OCI-LY7 (cell line): ENCODE measurements around the gene ST6GAL1. TPM values are rescaled to one million over a fixed set of nuclear protein-coding genes. Genes with fewer than 3 reads are reported as not detected.

Source experiments
- BruUV-seq: library from RNA; stranded (reverse); fragments of 400-500 nt; replicated peaks from 2 replicates; lab custom pipeline; 2021; lab: Mats Ljungman, UMichigan
- CTCF ChIA-PET: fragments of 300-600 bp; sonication (Branson Sonifier 250); formaldehyde crosslinking; loops from one replicate; lab custom pipeline; 2022; ENCODE audit warnings: antibody characterized with exemption; ENCODE audit not compliant: unreplicated experiment; lab: Charles Lee
- POLR2A ChIA-PET: fragments of 300-600 bp; sonication (Branson Sonifier 250); formaldehyde crosslinking; loops from one replicate; lab custom pipeline; 2022; ENCODE audit warnings: antibody characterized with exemption; lab: Charles Lee
- DNase-seq: peaks from one replicate; pipeline ENCODE4 v3.0.0-alpha.2; 2015; ENCODE audit warnings: low spot score
- H2AFZ ChIP-seq: fragments of 200-600 bp; sonication (generic), shearing (Covaris generic); 2 replicates; pipeline ENCODE4 v1.6.1; 2014; ENCODE audit warnings: mild to moderate bottlenecking, antibody characterized with exemption, low read length, moderate library complexity
- H3K27ac ChIP-seq: fragments of 200-600 bp; sonication (generic); 2 replicates; pipeline ENCODE4 v1.5.1; 2014; ENCODE audit warnings: mixed run types, low read depth, mild to moderate bottlenecking, moderate library complexity, low read length, inconsistent platforms; ENCODE audit not compliant: poor library complexity, severe bottlenecking
- H3K36me3 ChIP-seq: fragments of 200-600 bp; sonication (generic); 2 replicates; pipeline ENCODE4 v1.6.1; 2014; ENCODE audit warnings: mild to moderate bottlenecking, antibody characterized with exemption, low read length, moderate library complexity, mixed read lengths; ENCODE audit not compliant: insufficient read depth
- H3K4me1 ChIP-seq: fragments of 200-600 bp; sonication (generic); 2 replicates; pipeline ENCODE4 v1.5.1; 2014; ENCODE audit warnings: mild to moderate bottlenecking, low read length; ENCODE audit not compliant: insufficient read depth, poor library complexity, severe bottlenecking
- H3K4me2 ChIP-seq: fragments of 200-600 bp; sonication (generic); 2 replicates; pipeline ENCODE4 v1.6.1; 2014; ENCODE audit warnings: mild to moderate bottlenecking, low read length
- H3K4me3 ChIP-seq: fragments of 200-600 bp; sonication (generic); 2 replicates; pipeline ENCODE4 v1.5.1; 2014; ENCODE audit warnings: mild to moderate bottlenecking, low read depth, low read length; ENCODE audit not compliant: poor library complexity, severe bottlenecking
- H3K79me2 ChIP-seq: fragments of 200-600 bp; sonication (generic); 2 replicates; pipeline ENCODE4 v1.6.1; 2016; ENCODE audit warnings: low read depth, mild to moderate bottlenecking, low read length, moderate library complexity, mixed read lengths; ENCODE audit not compliant: insufficient read depth
- H3K9me2 ChIP-seq: fragments of 200-600 bp; sonication (generic); 2 replicates; pipeline ENCODE4 v1.6.1; 2016; ENCODE audit warnings: mild to moderate bottlenecking, low read length, mixed read lengths; ENCODE audit not compliant: insufficient read depth
- H3K9me3 ChIP-seq: fragments of 200-600 bp; sonication (generic); 2 replicates; pipeline ENCODE4 v1.6.1; 2014; ENCODE audit warnings: mild to moderate bottlenecking, mixed run types, low read length, mixed read lengths
- H4K20me1 ChIP-seq: fragments of 200-600 bp; sonication (generic); 2 replicates; pipeline ENCODE4 v1.6.1; 2014; ENCODE audit warnings: mild to moderate bottlenecking, antibody characterized with exemption, low read length, moderate library complexity, mixed read lengths; ENCODE audit not compliant: insufficient read depth
- EZH2phosphoT487 ChIP-seq: fragments of 200-600 bp; sonication (generic); IDR thresholded peaks from 2 replicates; pipeline ENCODE4 v1.6.1; 2018; ENCODE audit warnings: low read depth, borderline replicate concordance, mild to moderate bottlenecking, mixed run types, antibody characterized with exemption, low read length, moderate library complexity, mixed read lengths
- intact Hi-C: fragments of 100-400 bp; cut with micrococcal nuclease; formaldehyde crosslinking; loops from one replicate; pipeline ENCODE4 v1.10.0; 2022; ENCODE audit not compliant: unreplicated experiment
- total RNA-seq, 2 experiments: library from RNA; depleted of rRNA in 1 of 2; stranded (reverse); fragments of >200 nt in 1 of 2; shearing (Covaris generic) in 1 of 2; gene quantifications; 2 replicates each; pipeline ENCODE4 v1.2.3, GENCODE V29; 2014 to 2022
- TF ChIP-seq, protein P1 (sequence below): fragments of 200-600 bp; sonication (generic); conservative IDR thresholded peaks from 2 replicates; pipeline ENCODE4 v1.5.1; 2014; ENCODE audit warnings: mild to moderate bottlenecking, antibody characterized with exemption, low read length, moderate library complexity, mixed read lengths

Gene ST6GAL1
- total RNA-seq, 2 experiments from 2014 or later: 192 to 375 TPM

DNA sequence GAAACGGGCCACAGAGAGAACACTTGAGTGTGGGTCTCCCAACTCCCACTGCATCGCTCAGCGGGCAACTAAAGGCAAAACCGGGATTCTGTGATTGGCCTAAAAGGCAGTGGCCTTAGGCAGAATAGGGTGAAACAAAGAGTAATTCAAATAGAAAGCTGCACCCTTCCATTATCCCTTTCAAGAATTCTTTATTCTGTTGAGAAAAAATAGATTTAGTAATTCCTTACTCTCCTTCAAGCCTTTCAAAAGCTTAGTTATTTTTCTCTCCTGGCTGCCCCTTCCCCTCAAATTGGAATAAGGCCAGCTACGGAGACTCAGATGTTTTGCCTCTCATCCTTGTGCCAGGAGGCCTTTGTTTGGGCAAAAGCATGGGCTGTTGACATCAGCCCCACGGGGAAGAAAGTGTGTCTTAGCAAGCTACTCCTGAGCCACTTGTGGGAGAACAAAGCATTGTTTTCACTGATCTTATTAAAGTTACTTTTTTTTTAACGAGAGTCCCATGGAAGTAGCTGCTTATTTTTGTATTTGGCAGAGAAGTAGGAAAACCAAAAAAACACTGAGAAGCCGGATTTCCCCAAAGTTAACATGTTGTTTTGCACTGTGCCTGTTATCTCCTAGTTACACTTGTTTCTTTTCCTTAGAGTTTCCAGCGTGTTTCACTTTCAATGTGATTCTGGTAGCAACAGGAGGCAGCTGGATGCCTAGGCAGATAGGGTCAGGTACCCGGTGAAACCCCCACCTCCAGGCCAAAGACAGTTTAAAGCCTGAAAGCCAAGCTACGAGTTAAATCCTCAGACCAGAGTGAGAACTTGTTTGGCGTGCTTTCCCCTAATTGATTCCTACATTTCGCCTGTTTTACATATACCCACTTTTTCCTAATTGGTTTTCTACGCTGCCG, 2.2 kb downstream of the ST6GAL1 start:
- peak overlapping the region; percentile 97 for H3K4me2 ChIP-seq
- POLR2A ChIA-PET: interaction anchor here (0.6 to 3.2 kb wide), 19 partner anchors 10 to 362 kb away, joined by 3 to 15 read pairs (median 3); partner anchors contain the start of gene DNAJB11
- no peak for DNase-seq
- peak overlapping the region; percentile 50 for H3K27ac ChIP-seq
- TF ChIP-seq, protein P1, sequence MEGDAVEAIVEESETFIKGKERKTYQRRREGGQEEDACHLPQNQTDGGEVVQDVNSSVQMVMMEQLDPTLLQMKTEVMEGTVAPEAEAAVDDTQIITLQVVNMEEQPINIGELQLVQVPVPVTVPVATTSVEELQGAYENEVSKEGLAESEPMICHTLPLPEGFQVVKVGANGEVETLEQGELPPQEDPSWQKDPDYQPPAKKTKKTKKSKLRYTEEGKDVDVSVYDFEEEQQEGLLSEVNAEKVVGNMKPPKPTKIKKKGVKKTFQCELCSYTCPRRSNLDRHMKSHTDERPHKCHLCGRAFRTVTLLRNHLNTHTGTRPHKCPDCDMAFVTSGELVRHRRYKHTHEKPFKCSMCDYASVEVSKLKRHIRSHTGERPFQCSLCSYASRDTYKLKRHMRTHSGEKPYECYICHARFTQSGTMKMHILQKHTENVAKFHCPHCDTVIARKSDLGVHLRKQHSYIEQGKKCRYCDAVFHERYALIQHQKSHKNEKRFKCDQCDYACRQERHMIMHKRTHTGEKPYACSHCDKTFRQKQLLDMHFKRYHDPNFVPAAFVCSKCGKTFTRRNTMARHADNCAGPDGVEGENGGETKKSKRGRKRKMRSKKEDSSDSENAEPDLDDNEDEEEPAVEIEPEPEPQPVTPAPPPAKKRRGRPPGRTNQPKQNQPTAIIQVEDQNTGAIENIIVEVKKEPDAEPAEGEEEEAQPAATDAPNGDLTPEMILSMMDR: no peak
- TF ChIP-seq EZH2phosphoT487: no peak
- peaks cover 16% of the 10 kb centered on the region for H4K20me1 ChIP-seq
- H2AFZ ChIP-seq: no peak overlapping the region
- H3K9me2 ChIP-seq: no peaks in the 10 kb centered on the region
- H3K4me1 ChIP-seq: peaks cover 40% of the 10 kb centered on the region
- peaks cover 53% of the 10 kb centered on the region for H3K36me3 ChIP-seq
- BruUV-seq: TSS peak; percentile 50
- peak overlapping the region; percentile 88 for H3K4me3 ChIP-seq
- CTCF ChIA-PET: interaction anchor here (0.9 to 1.8 kb wide), 3 partner anchors 14 to 63 kb away, joined by 3 to 4 read pairs (median 3); no protein-coding TSS in a partner anchor
- intact Hi-C loops: loop anchor here (5.0 kb wide), 1 partner anchor 145 kb away; no protein-coding TSS in a partner anchor
- H3K9me3 ChIP-seq: no peaks in the 10 kb centered on the region
- H3K79me2 ChIP-seq: peaks cover 69% of the 10 kb centered on the region

DNA sequence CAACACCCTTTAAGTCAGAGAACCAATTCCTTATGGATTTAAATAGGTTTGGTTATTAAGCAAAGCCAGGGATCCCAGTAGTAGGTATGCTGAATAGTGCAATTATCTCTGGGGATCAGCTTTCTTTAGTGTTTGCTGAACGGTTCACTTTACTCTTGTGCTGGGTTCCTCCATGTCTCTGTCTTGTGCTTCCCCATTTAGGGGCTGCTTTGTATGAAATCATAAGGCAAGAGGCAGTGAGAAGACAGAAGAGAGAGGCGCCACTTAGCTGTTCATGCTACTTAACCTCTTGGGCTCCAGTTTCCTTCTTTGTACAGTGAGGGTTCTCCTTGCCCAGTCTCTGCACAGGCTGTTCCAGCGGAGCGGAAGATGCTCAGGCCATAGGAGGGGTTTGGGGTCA, 3.5 kb downstream of the ST6GAL1 start:
- H3K9me3 ChIP-seq: no peaks in the 10 kb centered on the region
- H3K79me2 ChIP-seq: peaks cover 82% of the 10 kb centered on the region
- intact Hi-C loops: loop anchor here (5.0 kb wide), 1 partner anchor 147 kb away; no protein-coding TSS in a partner anchor
- peak overlapping the region; percentile 37 for H3K27ac ChIP-seq
- no TSS peak for BruUV-seq
- TF ChIP-seq, protein P1: no peak
- TF ChIP-seq EZH2phosphoT487: no peak
- no peaks in the 10 kb centered on the region for H3K9me2 ChIP-seq
- CTCF ChIA-PET: interaction anchor here (0.6 to 1.0 kb wide), 2 partner anchors 11 to 25 kb away, joined by 3 to 4 read pairs; no protein-coding TSS in a partner anchor
- H3K36me3 ChIP-seq: peaks cover 53% of the 10 kb centered on the region
- peak overlapping the region; percentile 88 for H3K4me3 ChIP-seq
- peak; percentile 38 for DNase-seq
- H3K4me2 ChIP-seq: peak overlapping the region; percentile 97
- POLR2A ChIA-PET: interaction anchor here (0.6 to 2.1 kb wide), 3 partner anchors 12 to 65 kb away, joined by 3 to 15 read pairs (median 8); no protein-coding TSS in a partner anchor
- H3K4me1 ChIP-seq: peaks cover 52% of the 10 kb centered on the region
- peaks cover 16% of the 10 kb centered on the region for H4K20me1 ChIP-seq
- no peak overlapping the region for H2AFZ ChIP-seq
